ENCODE results near the gene IL17RC.
"Not testable (repeated sequence)": the region's sequence is repeated elsewhere in the genome, so short reads cannot be mapped to it uniquely, and the experiment has no call there.

IL17RC gene

GRCh38 chr3:9916346-9916733, 558 bp upstream of the IL17RC start:
- TF ChIP-seq POLR2A (IDR thresholded peaks at IDR 0.05; ENCODE audit: low read depth, low read length): no peak
- no peak for DNase-seq (ENCODE audit: insufficient read length, low spot score)
- no peak for FAIRE-seq

- 0 out of 2 replicates have a peak, but pooled peaks have one; percentile 4 for TF ChIP-seq POLR2A (IDR thresholded peaks at IDR 0.05; ENCODE audit: low read depth, low read length)
- DNase-seq (ENCODE audit: insufficient read length, low spot score) (no peak), FAIRE-seq (no peak)
Observed at GRCh38 chr3:9917820-9918219, 922 bp downstream of the IL17RC start.

DNA sequence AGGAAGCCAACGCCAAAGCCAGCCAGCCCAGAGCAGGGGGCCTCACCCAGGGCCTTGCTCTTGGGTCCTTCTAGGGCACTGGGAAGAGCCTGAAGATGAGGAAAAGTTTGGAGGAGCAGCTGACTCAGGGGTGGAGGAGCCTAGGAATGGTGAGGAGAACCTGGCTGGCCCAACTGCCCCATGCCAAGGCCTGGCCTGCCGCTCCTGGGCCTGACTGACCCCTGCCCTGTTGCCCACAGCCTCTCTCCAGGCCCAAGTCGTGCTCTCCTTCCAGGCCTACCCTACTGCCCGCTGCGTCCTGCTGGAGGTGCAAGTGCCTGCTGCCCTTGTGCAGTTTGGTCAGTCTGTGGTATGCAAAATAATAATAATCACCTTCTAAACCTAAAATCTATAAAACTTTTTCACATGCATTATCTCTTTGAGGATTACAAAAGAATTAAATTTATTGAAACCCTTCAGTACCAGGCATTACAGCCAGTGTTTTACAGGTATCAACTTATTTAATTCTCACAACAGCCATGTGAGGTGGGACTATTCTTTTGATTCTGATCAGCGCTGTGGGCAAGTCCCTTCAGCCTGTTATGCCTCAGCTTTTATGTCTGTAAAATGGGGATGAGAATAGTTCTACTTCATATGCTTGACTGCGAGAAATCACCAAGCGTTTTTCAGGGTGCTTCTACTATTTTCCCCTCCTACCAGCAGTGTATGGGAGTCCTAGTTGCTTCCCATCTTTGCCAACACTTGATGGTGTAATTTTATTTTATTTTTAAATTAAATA, 1.6 kb downstream of the IL17RC start:
- TF ChIP-seq POLR2A (IDR thresholded peaks at IDR 0.05; ENCODE audit: low read depth, low read length): 0 out of 2 replicates have a peak, but pooled peaks have one; percentile 1
- FAIRE-seq: no peak
- DNase-seq (ENCODE audit: insufficient read length, low spot score): no peak

GRCh38 chr3:9928158-9928557, 11.3 kb downstream of the IL17RC start:
- DNase-seq (ENCODE audit: insufficient read length, low spot score) (no peak), FAIRE-seq (no peak)
- TF ChIP-seq POLR2A (IDR thresholded peaks at IDR 0.05; ENCODE audit: low read depth, low read length): no peak

DNA sequence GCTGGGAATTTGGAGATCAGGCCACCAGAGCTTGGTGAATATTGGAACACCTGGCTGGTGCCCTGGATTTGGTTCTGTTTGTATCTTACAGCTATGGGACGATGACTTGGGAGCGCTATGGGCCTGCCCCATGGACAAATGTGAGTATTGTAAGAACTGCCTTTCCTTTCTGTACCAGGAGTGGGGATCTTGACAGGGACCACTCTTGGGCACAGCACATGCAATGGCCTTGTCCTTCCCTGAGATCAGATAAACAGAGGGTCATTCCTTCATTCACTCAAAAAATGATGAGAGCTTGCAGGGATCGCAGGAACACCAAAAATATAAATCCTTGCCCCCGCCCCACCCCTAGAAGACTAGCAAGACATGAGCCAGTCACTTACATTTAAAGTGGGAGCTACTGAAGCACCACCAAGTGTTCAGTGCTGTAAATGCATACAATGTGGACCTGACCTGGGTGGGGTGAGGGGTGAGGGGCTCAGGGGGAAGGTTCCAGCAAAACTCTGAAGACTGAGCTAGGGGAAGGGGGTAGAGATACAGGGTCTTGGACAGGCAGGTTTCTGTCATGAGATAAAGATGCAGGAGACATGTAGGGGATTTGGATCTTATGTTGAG, 14.0 kb downstream of the IL17RC start:
- DNase-seq (ENCODE audit: insufficient read length, low spot score) (no peak), FAIRE-seq (no peak)
- TF ChIP-seq POLR2A (IDR thresholded peaks at IDR 0.05; ENCODE audit: low read depth, low read length): no peak

GRCh38 chr3:9932535-9932842, 15.6 kb downstream of the IL17RC start:
- no peak for TF ChIP-seq POLR2A (IDR thresholded peaks at IDR 0.05; ENCODE audit: low read depth, low read length)
- FAIRE-seq (no peak), DNase-seq (ENCODE audit: insufficient read length, low spot score) (no peak)

GRCh38 chr3:9932843-9933560, 16.1 kb downstream of the IL17RC start:
- FAIRE-seq: no peak
- DNase-seq (ENCODE audit: insufficient read length, low spot score): peak; percentile 86
- TF ChIP-seq POLR2A (IDR thresholded peaks at IDR 0.05; ENCODE audit: low read depth, low read length): peak; percentile 30; the same call in 1 of the 2 replicates

DNA sequence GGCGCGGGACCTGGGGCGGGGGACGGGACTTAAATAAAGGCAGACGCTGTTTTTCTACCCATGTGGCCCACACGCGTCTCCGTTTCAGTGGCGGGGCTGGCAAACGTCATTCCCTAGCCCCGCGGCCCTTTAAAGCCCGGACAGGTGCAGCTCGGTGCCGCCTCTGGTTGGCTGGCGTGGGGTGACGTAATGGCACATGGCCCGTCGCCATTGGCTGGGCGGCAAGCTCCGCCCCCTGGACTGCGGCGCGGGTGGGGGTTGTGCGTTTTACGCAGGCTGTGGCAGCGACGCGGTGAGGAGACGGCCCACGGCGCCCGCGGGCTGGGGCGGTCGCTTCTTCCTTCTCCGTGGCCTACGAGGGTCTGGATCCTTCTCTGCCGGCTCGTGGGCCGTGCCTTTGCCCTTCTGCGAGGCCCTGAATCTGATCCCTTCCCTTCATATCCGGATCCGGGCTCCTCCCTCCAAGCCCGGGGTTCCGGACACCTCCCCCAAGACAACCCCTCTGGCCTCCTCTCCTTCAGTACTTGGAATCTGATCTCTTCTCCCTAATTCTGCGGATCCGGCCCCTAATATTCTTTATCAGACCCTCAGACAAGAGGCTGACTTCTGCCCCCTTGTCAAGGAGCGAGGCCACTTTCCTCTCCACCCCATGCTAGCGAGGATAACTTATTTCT, 16.8 kb downstream of the IL17RC start, which contains the start of gene CRELD1:
Gene CRELD1, plus strand, starts transcription at position 274 of the 674 bp plus-strand sequence. CDS start 605 bp downstream, outside the sequence.
- FAIRE-seq: peak; percentile 82
- peak; percentile 37 for TF ChIP-seq POLR2A (IDR thresholded peaks at IDR 0.05; ENCODE audit: low read depth, low read length)
- peak; percentile 90 for DNase-seq (ENCODE audit: insufficient read length, low spot score)

DNA sequence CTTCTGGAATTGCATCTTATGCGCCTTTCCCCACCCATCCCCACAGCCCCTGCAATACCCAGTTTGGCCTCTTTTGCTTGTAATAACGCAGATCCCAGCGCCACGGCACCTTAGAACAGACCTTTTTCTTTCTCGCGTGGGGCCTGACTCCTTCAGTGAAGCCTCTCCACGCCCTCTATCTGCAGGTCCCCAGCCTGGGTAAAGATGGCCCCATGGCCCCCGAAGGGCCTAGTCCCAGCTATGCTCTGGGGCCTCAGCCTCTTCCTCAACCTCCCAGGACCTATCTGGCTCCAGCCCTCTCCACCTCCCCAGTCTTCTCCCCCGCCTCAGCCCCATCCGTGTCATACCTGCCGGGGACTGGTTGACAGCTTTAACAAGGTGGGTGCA, 17.3 kb downstream of the IL17RC start:
- no peak for TF ChIP-seq POLR2A (IDR thresholded peaks at IDR 0.05; ENCODE audit: low read depth, low read length)
- DNase-seq (ENCODE audit: insufficient read length, low spot score) (no peak), FAIRE-seq (no peak)

DNA sequence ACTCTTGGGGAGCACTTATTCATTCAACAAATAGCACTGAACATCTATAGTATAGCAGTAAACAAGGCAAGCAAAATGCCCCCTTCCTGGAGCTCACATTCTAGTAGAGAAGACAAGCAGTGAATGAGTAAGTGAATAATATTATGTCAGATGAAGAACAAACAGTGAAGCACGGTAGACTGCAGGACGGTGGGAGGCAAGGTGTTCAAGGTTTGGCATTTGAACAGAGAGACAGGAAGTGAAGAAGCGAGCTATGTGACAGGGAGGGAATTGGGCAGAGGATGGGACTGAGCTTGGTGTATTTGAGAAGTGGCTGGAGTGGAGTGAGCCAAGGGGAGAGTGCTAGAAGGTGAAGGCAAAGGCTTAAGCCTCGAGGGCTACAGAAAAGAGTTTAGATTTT, 18.1 kb downstream of the IL17RC start:
- FAIRE-seq: no peak
- DNase-seq (ENCODE audit: insufficient read length, low spot score): no peak
- TF ChIP-seq POLR2A (IDR thresholded peaks at IDR 0.05; ENCODE audit: low read depth, low read length): no peak

GRCh38 chr3:9935966-9936510, 19.1 kb downstream of the IL17RC start:
- FAIRE-seq: no peak
- no peak for DNase-seq (ENCODE audit: insufficient read length, low spot score)
- TF ChIP-seq POLR2A (IDR thresholded peaks at IDR 0.05; ENCODE audit: low read depth, low read length): no peak

- TF ChIP-seq POLR2A (IDR thresholded peaks at IDR 0.05; ENCODE audit: low read depth, low read length): no peak
- FAIRE-seq: no peak
- no peak for DNase-seq (ENCODE audit: insufficient read length, low spot score)
Observed at GRCh38 chr3:9937486-9938238, 20.8 kb downstream of the IL17RC start.

- no peak for FAIRE-seq
- TF ChIP-seq POLR2A (IDR thresholded peaks at IDR 0.05; ENCODE audit: low read depth, low read length): no peak
Observed at GRCh38 chr3:9938966-9939365, 22.1 kb downstream of the IL17RC start.

GRCh38 chr3:9939906-9940305, 23.0 kb downstream of the IL17RC start:
- not testable (repeated sequence) for FAIRE-seq; DNase-seq (ENCODE audit: insufficient read length, low spot score)

More at GRCh38 chr3:9938966-9939365, 22.1 kb downstream of the IL17RC start:
- no peak for DNase-seq (ENCODE audit: insufficient read length, low spot score)
